GM19372 (cell line): Measurements from ENCODE around the gene SNRPA.
"Not testable (repeated sequence)": the region's sequence is repeated elsewhere in the genome, so short reads cannot be mapped to it uniquely, and the experiment has no call there.

Experiments used
- ATAC-seq: cut with Tn5 transposase; IDR thresholded peaks from one replicate; pipeline ENCODE4 v1.9.1; 2021; ENCODE audit warnings: mild to moderate bottlenecking, low read depth, moderate library complexity; ENCODE audit not compliant: unreplicated experiment

SNRPA gene

GRCh38 chr19:40774916-40775631, 24.1 kb downstream of the SNRPA start, which contains the start of gene MIA:
TSS of gene MIA (plus strand) at chr19:40775521. CDS start at chr19:40775543, 22 bp downstream.
- no peak for ATAC-seq

DNA sequence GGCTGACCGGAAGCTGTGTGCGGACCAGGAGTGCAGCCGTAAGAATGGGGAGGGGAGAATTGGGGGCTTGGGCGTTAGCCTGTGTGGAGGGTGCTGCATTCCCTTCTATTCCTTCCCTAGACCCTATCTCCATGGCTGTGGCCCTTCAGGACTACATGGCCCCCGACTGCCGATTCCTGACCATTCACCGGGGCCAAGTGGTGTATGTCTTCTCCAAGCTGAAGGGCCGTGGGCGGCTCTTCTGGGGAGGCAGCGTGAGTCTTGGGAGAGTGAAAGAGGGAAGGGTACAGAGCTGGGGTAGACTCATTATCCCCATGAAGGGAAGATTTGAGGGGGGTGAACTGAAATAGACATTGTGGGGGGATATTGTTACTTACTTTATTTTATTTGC, 24.6 kb downstream of the SNRPA start:
- no peak for ATAC-seq

GRCh38 chr19:40776364-40776763, 25.4 kb downstream of the SNRPA start:
- no peak for ATAC-seq

DNA sequence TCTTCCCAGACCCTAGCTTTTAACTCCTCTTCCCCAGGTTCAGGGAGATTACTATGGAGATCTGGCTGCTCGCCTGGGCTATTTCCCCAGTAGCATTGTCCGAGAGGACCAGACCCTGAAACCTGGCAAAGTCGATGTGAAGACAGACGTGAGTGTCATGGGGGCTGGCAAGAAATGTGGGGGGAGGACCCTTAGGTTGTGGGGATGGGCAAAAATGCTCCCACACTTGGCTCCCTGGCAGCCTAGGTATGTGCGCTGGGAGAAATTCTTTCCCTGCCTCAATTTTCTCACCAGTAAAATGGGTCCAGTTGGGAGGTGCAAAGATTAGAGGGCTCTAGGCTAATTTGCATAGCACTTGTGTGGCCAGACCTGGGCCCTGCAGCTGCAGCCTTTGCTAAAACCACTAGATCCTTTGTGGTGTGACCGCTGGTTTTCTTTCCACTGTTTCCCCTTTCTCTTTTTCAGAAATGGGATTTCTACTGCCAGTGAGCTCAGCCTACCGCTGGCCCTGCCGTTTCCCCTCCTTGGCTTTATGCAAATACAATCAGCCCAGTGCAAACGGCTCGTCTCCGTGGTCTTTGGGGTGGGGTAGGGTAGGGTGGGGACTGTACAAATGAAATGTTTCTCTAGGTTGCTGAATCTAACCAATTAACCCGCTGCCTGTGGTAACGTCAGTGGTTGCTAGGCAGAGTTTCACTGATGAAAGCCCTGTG, 26.1 kb downstream of the SNRPA start:
- ATAC-seq, result peak; percentile 54

DNA sequence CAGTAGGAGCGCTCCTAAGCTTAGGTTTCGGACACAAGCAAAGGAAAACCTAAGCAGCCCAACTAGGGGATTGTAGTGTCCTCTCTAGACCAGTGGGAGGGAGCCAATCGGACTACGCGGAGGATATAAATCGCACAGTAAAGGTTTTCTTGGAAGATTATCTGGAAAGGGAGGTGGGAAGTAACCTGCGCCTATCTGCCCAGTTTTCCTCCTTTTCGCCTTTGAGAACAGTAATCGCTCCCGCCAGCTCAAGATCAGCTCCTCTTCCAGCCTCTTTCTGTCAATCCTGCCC, 26.6 kb downstream of the SNRPA start:
- no peak for ATAC-seq

DNA sequence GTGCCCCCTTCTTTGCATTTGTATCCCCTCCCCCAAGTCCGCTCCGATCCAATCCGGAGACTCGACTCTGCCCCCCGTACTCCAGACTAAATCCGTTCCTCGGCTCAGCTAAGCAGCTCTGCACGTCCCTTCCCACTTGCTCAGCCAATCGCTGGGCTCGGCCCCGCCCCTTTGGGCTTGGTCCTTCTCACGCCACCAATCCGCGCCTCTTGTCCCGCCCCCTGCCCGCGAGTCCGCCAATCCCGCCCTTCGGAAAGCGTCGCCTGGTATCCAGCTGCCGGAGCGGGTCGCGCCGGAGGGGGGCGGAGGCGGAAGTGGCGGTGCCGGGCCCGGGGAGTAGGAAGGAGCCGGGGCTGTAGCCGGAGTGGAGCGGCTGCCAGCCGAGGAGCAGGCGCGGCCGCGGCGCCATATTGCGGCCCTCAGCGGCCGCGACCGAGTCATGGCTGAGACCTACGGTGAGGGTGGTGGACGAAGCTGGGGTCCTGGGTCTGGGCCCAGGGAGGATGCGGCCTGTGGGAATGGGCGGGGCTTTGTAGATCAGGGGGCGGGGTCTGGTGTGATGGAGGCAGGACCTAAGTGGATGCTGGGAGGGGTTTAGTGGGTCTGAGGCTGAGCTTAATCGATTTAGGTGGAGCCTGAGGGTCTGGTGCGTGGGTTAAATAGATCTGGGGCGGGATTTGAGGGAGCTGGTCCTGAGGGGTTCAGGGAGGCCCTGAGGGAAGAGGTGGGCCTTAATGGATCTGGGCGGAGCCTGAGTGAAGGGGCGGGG, 27.1 kb downstream of the SNRPA start, which contains the start of gene RAB4B:
Gene RAB4B, plus strand, starts transcription at position 311 of the 769 bp plus-strand sequence. Its CDS starts 129 bp downstream, at position 440.
- peak; percentile 59 for ATAC-seq

DNA sequence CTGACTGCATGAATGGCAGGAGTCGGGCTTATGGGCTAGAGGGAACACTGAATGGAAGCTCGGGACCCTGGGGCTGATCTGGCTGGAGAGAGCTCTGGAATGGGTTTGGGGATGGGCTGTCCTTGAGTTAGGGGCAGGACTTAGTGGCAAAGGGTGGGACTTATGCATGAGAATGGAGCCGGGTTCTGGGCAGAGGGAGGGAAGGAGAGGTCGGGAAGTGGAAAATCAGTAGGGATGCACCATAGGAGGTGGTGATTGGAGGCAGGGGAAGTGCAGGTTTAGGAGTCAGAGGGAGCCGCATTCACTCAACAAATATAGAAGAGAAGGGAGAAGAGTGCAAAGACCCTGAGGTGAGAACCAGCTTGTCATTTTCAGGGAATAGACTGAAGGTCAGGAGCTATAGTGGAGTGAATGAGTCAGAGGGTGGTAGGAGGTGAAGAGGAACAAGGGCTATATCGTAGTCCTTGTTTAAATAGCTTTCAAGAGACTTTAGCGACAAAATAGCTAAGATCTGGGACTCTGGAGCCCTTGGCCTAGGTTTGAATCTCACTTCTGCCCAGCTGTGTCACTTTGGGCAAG, 27.8 kb downstream of the SNRPA start:
- no peak for ATAC-seq

GRCh38 chr19:40780582-40780981, 29.6 kb downstream of the SNRPA start:
- no peak for ATAC-seq

- no peak for ATAC-seq
Observed at GRCh38 chr19:40781140-40781539, 30.1 kb downstream of the SNRPA start.

DNA sequence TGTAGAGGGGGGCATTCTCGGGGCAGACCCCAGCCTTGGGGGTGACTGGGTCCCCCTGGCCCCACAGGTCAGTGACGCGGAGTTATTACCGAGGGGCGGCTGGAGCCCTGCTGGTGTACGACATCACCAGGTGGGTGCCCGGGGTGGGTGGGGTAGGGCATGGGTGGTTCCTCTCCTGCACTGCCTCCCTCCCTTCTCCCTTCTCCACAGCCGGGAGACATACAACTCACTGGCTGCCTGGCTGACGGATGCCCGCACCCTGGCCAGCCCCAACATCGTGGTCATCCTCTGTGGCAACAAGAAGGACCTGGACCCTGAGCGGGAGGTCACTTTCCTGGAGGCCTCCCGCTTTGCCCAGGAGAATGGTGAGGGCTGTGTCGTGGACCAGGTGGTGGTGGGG, 32.7 kb downstream of the SNRPA start:
- no peak for ATAC-seq

DNA sequence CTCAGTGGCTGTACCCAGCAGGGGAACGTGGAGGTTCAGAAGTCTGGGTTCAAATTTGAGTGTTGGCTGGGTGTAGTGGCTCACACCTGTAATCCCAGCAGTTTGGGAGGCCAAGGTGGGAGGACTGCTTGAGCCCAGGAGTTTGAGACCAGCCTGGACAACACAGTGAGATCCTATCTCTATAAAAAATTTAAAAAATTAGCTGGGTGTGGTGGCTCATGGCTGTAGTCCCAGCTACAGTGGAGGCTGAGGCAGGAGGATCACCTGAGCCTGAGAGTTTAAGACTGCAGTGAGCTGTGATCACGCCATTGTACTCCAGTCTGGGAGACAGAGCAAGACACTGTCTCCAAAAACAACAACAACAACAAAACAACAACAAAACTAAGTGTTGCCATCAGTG, 33.1 kb downstream of the SNRPA start:
- ATAC-seq, result not testable (repeated sequence)

DNA sequence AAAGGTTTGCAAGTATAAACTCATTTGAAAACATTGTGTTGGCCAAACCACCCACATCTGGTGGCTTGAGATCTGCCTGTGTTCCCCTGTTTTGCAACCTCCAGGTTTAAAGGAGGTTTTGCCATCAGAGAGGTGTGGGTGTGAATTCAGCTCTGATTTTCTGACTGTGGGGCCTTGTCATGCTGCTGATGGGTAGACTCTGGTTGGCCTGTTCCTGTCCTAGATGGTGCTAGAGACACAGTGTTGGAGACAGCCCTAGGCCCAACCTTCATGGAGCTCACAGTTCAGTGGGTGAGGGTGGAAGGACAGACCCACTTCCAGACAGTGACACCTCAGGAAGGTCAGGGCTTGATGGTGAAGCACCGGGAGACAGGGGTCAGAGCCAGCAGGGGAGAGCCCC, 34.5 kb downstream of the SNRPA start:
- ATAC-seq, result no peak

DNA sequence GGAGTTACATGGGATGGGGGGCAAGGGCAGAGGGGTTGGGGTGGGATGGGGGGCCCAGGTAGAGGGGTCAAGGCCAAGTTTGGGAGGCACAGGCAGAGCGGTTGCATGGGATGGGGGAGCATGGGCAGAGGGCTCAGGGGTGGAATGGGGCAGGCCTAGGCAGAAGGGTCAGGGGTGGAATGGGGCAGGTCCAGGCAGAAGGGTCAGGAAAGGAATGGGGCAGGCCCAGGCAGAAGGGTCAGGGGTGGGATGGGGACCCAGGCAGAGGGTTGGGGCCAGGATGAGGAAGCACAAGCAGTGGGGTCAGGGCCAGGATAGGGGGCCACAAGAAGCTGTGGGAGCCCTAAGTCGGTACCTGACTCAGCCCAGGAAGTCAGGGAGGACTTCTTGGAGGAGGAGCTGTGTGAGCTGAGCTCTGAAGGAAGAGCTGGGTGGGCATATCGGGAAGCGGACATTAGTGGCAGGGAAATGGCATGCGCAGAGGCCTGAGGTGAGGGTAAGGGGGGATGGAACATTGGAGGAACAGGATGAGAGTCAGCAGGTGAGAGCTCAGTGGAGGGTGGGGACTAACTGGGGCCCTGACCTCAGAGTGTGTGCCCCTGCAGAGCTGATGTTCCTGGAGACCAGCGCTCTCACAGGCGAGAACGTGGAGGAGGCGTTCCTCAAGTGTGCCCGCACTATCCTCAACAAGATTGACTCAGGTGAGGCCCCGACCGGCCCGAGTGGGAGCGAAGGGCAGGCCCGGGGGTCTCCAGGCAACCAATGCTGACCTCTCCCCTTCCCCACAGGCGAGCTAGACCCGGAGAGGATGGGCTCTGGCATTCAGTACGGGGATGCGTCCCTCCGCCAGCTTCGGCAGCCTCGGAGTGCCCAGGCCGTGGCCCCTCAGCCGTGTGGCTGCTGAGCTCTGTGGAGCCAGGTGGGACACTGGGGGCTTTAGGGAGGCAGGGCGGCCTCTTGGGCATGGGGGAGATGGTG, 35.3 kb downstream of the SNRPA start:
- no peak for ATAC-seq

DNA sequence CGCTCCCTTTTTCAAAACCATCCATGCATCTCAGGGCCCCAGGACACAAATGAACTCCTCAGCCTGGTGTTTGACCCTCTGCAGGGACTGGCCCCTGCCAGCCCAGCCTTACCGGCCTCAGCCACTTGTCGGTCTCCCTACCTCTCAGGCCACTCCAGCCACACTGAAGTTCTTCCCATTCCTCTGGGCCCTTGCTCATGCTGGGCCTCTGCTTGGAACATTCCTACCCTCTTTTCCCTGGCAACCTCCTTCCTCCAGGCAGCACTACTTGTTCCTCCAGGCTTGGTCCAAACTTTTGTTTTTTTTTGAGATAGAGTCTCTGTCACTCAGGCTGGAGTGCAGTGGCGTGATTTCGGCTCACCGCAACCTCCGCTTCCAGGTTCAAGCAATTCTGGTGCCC, 40.3 kb downstream of the SNRPA start:
- no peak for ATAC-seq

DNA sequence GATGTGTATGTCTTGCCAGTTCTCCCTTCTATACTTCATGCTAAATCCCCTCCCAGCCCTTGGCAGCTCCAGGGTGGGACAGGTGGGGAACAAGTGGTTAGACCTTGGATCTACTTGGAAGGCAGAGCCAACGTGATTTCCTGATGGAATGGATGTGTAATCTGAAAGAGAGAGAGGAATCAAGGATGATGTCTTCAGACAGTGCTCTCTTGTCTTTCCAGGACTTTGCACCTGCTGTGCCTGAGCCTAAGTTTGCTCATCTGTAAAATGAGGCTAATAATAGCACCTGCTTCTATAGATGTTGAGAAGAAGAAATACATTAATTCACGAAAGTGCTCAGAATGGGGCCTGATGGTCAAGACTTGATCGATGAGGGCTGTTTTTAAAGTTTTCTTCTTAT, 41.0 kb downstream of the SNRPA start:
- no peak for ATAC-seq

GRCh38 chr19:40797166-40797962, 46.4 kb downstream of the SNRPA start:
- no peak for ATAC-seq

DNA sequence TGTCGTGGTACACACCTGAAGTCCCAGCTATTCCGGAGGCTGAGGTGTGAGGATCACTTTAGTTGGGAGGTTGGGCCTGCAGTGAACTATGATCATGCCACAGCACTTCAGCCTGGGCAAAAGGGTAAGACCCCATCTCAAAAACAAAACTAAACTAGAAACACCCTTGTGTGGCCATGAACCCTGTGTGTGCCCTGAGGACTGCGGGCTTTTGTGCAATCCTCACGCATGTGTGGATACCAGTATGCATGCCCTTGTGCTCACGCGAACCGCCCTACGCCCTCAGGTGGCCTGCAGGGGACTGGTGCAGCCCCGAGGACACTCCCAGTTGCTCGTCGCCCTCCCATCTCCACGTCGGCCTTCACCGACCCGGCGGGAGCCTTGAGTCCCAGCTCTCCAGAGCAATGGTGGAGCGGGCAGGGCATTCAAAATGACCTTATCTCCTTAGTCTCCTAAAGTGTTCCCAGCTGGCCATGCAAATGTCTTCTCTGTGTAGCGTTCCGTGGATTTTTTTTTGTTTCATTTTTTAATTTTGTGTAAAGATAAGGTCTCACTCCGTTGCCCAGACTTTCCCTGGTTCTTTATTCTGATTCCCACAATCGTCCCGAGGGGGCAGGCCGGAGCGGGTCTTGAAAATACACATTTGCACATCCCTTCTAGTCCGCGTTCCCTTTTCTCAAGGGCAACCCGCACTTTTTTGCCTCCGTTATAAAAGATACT, 47.1 kb downstream of the SNRPA start:
- peak; percentile 13 for ATAC-seq
